Effector memory CD4-positive, alpha-beta T cell (primary cell): ENCODE results near the gene ZBTB7C.
A peak's percentile ranks its signal among the peaks of the same experiment; 100 is the strongest.

ENCODE experiments used
- DNase-seq, 3 donors: peaks; one replicate each; pipeline ENCODE4 v3.0.0-alpha.2; 2020
- H3K27ac ChIP-seq: 2 replicates; pipeline ENCODE4 v1.7.0; 2013; ENCODE audit warnings: mild to moderate bottlenecking, low read length, moderate library complexity; ENCODE audit not compliant: insufficient read depth, poor library complexity, severe bottlenecking
- H3K27me3 ChIP-seq: replicated peaks from 2 replicates; pipeline ENCODE4 v1.7.0; 2013; ENCODE audit warnings: mild to moderate bottlenecking, low read length; ENCODE audit not compliant: insufficient read depth, control insufficient read depth, poor library complexity, severe bottlenecking
- H3K36me3 ChIP-seq: 2 replicates; pipeline ENCODE4 v1.7.0; 2013; ENCODE audit warnings: mild to moderate bottlenecking, low read length, moderate library complexity; ENCODE audit not compliant: control insufficient read depth, insufficient read depth
- H3K4me1 ChIP-seq: 2 replicates; pipeline ENCODE4 v1.7.0; 2013; ENCODE audit warnings: low read length, mild to moderate bottlenecking; ENCODE audit not compliant: control insufficient read depth, insufficient read depth, poor library complexity, severe bottlenecking
- H3K4me3 ChIP-seq: 2 replicates; pipeline ENCODE4 v1.7.0; 2013; ENCODE audit warnings: low read length, low read depth, mild to moderate bottlenecking; ENCODE audit not compliant: insufficient read depth, poor library complexity, severe bottlenecking
- H3K9me3 ChIP-seq: 2 replicates; pipeline ENCODE4 v1.7.0; 2013; ENCODE audit warnings: mild to moderate bottlenecking, low read length, moderate library complexity; ENCODE audit not compliant: control insufficient read depth

ZBTB7C gene

GRCh38 chr18:48163738-48164115 is 245.5 kb downstream of the ZBTB7C start:
- DNase-seq, result no peak
- H3K9me3 ChIP-seq, result no peaks in the 10 kb centered on the region
- peaks cover 13% of the 10 kb centered on the region for H3K4me1 ChIP-seq
- no peak overlapping the region for H3K27ac ChIP-seq
- H3K27me3 ChIP-seq, result peaks cover 3% of the 10 kb centered on the region
- no peaks in the 10 kb centered on the region for H3K36me3 ChIP-seq
- H3K4me3 ChIP-seq, result no peak overlapping the region

- peaks cover 13% of the 10 kb centered on the region for H3K4me1 ChIP-seq
- H3K9me3 ChIP-seq, result no peaks in the 10 kb centered on the region
- peaks cover 3% of the 10 kb centered on the region for H3K27me3 ChIP-seq
- H3K27ac ChIP-seq, result no peak overlapping the region
- no peak for DNase-seq
- H3K36me3 ChIP-seq, result no peaks in the 10 kb centered on the region
- H3K4me3 ChIP-seq, result no peak overlapping the region
These were observed 246.0 kb downstream of the ZBTB7C start for GRCh38 chr18:48162956-48163737.

- Histone ChIP-seq H3K36me3 (no peaks in the 10 kb centered on the region), H3K4me3 (peak overlapping the region; percentile 42), H3K4me1 (peaks cover 12% of the 10 kb centered on the region), H3K9me3 (no peaks in the 10 kb centered on the region), H3K27ac (no peak overlapping the region), H3K27me3 (peaks cover 3% of the 10 kb centered on the region)
- no peak for DNase-seq
These were observed 247.1 kb downstream of the ZBTB7C start for GRCh38 chr18:48161911-48162698.

- peak overlapping the region; percentile 42 for H3K4me3 ChIP-seq
- peaks cover 3% of the 10 kb centered on the region for H3K27me3 ChIP-seq
- peaks cover 7% of the 10 kb centered on the region for H3K4me1 ChIP-seq
- no peaks in the 10 kb centered on the region for H3K9me3 ChIP-seq
- peak; percentile 50 to 59 (median 53) for DNase-seq
- no peak overlapping the region for H3K27ac ChIP-seq
- no peaks in the 10 kb centered on the region for H3K36me3 ChIP-seq
These were observed 247.8 kb downstream of the ZBTB7C start for GRCh38 chr18:48161191-48161910.

- no peak overlapping the region for H3K4me3 ChIP-seq
- no peak overlapping the region for H3K27ac ChIP-seq
- no peak for DNase-seq
These were observed 248.6 kb downstream of the ZBTB7C start for GRCh38 chr18:48160622-48161021.

GRCh38 chr18:48159816-48160215 is 249.4 kb downstream of the ZBTB7C start:
- DNase-seq, result no peak
- H3K27me3 ChIP-seq, result peaks cover 3% of the 10 kb centered on the region
- no peaks in the 10 kb centered on the region for H3K36me3 ChIP-seq
- H3K9me3 ChIP-seq, result no peaks in the 10 kb centered on the region
- H3K27ac ChIP-seq, result no peak overlapping the region
- peaks cover 7% of the 10 kb centered on the region for H3K4me1 ChIP-seq
- H3K4me3 ChIP-seq, result no peak overlapping the region

More at GRCh38 chr18:48160622-48161021, 248.6 kb downstream of the ZBTB7C start:
- H3K36me3 ChIP-seq, result no peaks in the 10 kb centered on the region
- no peaks in the 10 kb centered on the region for H3K9me3 ChIP-seq
- H3K4me1 ChIP-seq, result peaks cover 7% of the 10 kb centered on the region
- H3K27me3 ChIP-seq, result peaks cover 3% of the 10 kb centered on the region

- no peak for DNase-seq
- Histone ChIP-seq H3K4me3 (no peak overlapping the region), H3K27me3 (peaks cover 3% of the 10 kb centered on the region), H3K9me3 (no peaks in the 10 kb centered on the region), H3K4me1 (peaks cover 7% of the 10 kb centered on the region), H3K36me3 (no peaks in the 10 kb centered on the region), H3K27ac (no peak overlapping the region)
These were observed 250.5 kb downstream of the ZBTB7C start for GRCh38 chr18:48158721-48159120.

- H3K27me3 ChIP-seq, result peaks cover 3% of the 10 kb centered on the region
- DNase-seq, result no peak
- no peaks in the 10 kb centered on the region for H3K9me3 ChIP-seq
- H3K4me1 ChIP-seq, result peaks cover 7% of the 10 kb centered on the region
- H3K27ac ChIP-seq, result no peak overlapping the region
- H3K4me3 ChIP-seq, result no peak overlapping the region
- no peaks in the 10 kb centered on the region for H3K36me3 ChIP-seq
These were observed 251.2 kb downstream of the ZBTB7C start for GRCh38 chr18:48157956-48158355.

- no peak for DNase-seq
- H3K27me3 ChIP-seq, result peaks cover under 1% of the 10 kb centered on the region
- no peak overlapping the region for H3K27ac ChIP-seq
- H3K36me3 ChIP-seq, result no peaks in the 10 kb centered on the region
- no peaks in the 10 kb centered on the region for H3K9me3 ChIP-seq
- peaks cover under 1% of the 10 kb centered on the region for H3K4me1 ChIP-seq
- H3K4me3 ChIP-seq, result no peak overlapping the region
These were observed 253.3 kb downstream of the ZBTB7C start for GRCh38 chr18:48155856-48156255.
